NOMO-1 treated with dmso at 0.1 percent for 144 hours (cell line): ENCODE data around the gene ZDHHC11B.
"Not testable (repeated sequence)": the region's sequence is repeated elsewhere in the genome, so short reads cannot be mapped to it uniquely, and the experiment has no call there.

Source experiments
- DNase-seq: peaks from one replicate; lab custom pipeline; 2025; ENCODE audit not compliant: unreplicated experiment; lab: John Stamatoyannopoulos, UW

Gene ZDHHC11B

DNA sequence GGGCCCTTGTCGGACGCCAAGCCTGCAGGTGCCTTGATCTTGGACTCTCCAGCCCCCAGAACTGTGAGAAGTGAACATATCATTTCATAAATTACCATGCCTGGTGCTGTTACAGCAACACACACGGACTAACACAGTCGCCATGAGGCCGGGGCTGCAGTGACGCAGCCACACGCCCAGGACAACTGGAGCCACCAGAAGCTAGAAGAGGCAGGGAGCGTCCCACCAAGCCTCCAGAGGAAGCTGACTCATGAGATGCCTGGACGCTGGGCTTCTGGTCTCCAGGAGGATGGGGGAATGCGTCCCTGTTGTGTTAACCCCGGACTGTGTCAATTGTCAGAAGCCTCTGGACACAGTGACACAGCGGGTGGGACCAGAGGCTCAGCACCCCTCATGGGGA lies 97.6 kb downstream of the ZDHHC11B start:
- DNase-seq: not testable (repeated sequence)

DNA sequence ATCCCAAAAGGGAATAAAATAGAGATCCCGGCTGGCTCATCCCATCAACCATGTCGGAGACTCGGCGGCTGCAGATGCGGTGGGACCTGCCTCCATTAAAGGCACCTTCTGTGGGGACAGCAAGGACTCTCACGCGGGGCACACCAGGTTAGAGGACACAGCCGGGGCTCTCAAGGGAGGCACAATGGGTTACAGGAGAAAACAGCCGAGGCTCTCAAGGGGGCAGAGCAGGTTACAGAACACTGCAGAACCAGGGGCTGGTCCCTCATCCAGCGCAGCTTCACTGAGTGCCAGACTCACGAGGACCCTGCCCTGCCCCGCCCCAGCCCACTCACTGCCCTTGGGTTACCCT lies 98.4 kb downstream of the ZDHHC11B start:
- not testable (repeated sequence) for DNase-seq

DNA sequence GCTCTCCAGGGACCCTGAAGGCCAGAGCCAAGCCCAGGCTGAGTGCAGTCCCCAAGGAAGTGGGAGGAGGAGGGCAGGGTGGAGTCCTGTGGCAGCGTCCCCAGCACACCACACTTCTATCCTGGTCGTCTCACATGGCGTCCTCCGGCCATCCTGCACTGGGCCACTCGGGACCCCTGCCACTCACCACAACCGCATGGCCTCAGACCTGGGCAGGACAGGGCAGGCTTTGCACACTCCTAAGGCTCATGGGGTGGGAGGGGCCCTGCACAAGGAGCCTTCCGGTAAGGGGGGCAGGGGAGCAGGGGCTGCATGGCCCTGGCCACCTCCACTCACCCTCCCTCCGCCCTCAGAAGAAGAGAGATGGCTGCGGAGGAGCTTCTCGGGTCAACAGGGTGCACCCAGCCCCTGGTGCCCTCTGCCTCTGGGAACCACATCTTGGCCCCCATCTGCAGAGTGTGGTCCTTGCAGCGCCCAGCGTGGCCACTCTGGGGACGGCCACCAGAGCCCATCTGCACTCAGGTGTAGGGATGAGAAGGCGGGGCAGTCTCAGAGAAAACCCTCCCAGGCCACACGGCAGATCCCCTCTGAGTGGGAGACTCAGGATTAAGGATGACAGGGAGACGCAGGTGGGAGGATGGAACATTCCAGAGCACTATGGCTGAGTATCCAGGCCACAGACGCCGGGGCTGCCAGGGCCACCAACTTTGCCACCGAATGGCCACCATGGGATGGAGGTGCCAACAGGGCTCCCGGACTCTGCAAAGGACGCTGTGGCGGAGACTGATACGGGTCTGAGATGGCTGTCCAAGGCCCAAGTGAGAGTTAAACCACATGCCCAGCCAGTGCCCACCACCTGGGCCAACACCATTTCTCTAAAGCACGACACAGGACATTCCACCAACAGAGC lies 99.0 kb downstream of the ZDHHC11B start:
- no peak for DNase-seq

DNA sequence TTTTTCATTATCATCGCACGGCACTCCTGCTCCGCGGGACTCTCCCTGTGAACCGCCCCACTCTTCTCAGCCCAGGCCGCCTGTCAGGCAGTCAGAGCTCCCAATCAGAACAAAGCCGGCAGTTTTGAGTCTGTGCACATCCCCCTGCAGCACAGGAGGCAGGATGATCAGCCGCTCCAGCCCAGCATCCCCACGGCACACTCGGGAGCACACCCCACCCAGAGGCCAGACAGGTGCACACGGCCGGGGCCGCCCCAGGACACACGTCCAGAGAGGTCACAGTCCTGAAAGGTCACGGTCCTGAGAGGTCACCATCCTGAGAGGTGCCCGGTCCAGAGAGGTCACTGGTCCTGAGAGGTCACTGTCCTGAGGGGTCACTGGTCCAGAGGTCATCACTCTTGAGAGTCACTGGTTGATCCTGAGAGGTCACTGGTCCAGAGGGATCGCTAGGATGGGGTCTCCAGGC lies 99.7 kb downstream of the ZDHHC11B start:
- no peak for DNase-seq

DNA sequence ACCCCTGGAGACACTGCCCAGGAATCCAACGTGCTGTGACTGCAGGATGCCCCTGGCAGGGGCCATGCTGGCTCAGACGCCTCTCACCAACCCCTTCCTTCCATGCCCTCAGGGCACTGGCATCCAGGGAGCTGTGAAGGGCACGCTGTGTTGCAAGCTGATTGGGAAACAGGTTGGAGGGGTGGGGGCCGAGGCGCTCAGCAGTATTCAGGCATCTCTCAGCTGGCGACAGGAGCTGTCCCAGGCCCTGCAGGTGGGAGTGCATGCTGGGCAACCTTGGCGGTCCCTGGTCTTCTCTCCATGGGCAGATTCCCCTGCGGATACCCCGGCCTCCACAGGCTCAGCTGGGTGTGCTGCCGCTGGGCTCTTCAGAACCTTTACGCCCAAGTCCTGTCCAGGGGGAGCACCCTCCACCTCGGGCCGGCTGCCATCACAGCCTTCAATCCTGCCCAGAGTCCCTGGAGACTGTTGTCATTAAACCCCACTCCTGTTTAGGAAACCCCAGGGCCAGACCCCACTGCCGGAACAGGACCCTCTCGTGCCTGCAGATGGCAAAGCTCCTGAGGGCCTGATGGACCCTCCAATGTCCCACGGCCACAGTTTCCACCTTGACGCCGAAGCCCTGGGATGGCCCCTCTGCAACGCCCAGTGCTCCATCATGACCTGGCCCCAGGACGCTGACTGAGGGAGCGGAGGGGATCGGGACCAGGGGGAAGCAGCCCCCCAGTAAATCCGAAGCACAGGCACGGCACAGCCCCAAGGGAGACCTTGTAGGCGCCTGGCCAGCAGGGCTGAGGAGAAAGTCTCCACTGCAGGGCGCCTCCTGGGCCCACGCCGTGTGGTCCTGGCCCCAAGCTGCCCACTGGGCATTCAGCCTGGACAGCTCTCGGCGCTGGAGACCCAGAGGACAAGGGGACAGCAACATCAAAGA lies 100.7 kb downstream of the ZDHHC11B start:
- no peak for DNase-seq

DNA sequence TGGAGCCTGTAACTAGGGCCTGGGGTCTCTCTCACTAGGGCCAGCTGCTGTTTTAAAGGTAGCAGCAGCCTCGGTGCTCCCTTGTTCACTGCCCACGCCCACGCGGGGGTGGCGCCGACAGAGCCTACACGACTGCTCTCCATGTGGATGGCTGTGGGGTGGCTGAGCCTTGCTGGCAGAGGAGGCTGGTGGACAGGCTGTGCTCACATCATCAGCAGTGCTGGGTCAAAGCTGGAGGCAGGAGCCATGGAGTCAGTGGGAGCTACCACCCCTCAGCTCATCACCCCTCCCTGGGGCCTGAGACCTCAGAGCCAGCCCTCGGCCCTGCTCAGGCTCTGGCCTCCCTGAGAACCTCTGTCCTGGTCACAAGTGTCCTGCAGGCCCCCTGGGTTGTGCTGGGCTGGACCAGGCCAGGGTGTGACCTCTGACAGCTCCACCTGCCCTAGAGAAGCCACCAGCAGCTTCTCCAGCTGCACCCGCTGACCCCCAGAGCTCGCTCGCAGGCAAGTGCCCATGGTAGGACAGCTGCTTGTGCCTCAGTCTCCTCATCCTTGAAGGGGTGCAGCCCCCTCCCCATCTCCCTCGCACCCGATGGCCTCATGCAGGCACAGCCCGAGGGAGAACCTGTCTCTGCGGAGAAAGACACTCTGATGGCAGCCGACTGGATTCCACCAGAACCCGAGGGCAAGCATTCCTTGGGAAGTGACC lies 101.7 kb downstream of the ZDHHC11B start:
- DNase-seq: not testable (repeated sequence)

DNA sequence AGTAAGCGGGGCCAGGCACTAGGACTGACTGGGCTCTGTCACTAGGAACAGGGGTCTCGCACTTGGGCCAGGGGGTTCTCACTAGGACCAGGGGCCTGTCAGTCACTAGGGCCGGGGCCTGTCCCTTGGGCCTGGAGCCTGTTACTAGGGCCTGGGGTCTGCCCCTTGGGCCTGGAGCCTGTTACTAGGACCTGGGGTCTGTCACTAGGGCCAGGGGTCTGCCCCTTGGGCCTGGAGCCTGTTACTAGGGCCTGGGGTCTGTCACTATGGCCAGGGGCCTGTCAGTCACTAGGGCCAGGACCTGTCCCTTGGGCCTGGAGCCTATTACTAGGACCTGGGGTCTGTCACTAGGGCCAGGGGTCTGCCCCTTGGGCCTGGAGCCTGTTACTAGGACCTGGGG lies 102.3 kb downstream of the ZDHHC11B start:
- not testable (repeated sequence) for DNase-seq

DNA sequence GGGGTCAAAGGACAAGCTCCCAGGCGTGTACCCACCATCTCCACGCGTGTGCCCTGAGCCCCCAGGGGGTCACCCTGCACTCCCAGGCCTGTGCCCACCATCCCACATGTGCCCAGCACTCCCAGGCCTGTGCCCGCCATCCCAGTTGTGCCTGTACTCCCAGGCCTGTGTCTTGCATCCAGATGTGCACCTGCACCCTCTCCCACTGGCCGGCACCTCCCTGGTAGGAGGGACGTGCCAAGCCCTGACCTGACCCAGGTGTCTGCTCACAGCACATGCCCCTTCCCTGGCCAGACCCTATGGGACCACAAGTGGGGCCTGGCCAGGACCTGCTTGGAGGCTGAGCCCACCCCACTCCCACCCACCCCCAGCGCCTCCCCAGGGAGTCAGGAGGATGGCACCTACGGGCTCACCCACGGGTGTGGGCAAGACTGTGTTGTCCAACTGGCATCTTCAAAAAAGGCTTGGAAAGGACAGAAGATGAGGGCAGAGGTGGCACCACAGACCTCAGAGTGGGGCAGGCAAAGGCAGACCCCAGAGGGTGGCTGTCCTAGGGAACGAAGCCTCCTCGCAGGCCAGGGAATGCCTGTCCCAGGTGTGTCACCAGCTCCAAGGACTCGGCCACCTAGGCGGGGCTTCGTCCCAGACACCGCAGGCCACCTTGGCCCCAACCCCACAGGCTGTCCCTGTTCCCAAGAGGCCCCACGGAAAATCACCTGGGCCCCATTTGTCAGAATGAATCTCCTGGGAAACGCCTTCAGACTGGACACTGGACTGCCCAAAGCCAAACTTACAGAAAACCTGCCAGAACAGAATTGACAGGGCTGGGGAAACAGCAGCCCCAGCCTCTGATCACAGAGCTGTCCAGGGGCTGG lies 103.0 kb downstream of the ZDHHC11B start:
- DNase-seq: not testable (repeated sequence)

DNA sequence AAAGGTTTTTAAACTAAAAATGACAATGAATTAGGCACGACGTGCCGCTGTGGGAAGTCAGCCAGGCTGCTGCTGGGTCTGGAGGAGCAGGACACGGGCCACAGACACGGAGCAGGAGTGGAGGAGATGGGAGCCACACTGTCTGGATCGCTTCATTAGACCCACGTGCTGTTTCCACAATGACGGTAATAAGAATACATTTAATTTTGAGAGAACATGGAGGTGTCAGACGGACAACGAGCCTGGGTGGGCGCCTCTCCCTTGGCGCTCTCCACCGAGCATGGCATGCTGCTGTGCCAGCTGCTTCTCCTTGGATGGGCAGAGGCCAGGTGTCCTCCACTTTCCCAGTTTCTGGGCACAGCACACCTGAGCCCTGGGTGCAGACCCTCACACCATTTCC lies 103.7 kb downstream of the ZDHHC11B start:
- DNase-seq: not testable (repeated sequence)

DNA sequence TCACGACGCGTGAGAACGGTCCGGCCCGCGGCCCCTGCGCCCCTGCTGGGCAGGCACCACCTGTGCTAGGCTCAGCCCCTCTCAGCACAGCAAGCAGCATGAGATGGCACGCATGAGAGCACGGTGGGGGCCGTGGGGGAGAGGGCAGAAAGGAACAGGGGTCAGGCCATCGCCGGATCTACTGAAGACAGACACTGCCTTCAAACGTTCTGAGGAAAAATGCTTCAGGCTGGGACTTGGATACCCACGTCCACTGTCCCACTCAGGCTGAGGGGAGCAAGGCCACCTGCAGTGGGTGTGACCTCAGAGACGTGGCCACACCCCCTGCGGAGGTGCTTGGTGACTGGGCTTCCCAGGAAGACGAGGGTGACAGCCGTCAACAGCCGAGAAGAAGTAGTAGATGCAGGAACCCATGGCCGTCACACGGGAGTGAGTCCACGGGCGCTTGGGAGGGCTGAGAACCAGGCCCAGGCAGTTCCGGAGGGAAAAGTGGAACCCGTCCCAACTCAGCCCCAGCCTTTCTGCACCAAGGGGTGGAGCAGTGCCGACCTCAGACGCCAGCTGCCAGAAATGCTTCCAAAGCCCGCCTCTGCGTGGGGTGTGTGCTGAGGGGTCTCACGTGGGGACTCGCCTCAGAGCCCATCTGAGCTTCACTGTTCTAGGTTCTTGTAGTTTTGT lies 104.3 kb downstream of the ZDHHC11B start:
- not testable (repeated sequence) for DNase-seq

DNA sequence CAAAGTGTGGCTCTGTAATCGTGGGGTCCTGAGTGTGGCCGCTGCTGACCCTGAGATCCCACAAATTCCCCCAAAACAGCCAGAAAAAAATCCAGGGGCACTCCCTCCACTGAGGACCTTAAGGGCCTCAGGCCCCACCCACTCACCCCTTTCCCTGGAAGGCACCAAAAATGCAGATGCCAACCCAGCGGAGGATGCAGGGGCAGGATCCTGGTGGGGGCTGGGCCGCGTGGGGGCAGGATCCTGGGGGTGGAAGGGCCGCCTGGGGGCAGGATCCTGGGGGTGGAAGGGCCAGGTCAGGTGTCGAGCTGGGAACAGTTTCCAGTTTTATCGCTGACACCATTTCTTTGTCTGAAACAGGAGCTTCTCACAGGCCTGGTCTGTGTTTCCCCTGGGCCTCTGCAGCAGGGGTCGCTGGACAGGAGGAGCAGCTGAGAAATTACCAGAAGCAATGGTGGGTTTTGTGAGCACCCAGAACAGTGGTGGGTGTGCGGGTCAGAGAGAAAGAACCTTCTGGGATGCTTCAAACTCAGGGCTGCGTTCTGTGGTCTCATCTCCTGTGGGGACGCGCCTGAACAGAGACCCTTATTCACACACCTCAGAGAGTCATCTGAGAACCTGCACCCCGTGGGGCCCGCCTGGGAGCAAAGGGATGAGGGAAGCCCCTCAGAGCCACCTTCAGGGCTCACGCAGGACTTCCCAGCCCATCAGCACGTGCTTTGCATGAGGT lies 105.2 kb downstream of the ZDHHC11B start:
- not testable (repeated sequence) for DNase-seq

DNA sequence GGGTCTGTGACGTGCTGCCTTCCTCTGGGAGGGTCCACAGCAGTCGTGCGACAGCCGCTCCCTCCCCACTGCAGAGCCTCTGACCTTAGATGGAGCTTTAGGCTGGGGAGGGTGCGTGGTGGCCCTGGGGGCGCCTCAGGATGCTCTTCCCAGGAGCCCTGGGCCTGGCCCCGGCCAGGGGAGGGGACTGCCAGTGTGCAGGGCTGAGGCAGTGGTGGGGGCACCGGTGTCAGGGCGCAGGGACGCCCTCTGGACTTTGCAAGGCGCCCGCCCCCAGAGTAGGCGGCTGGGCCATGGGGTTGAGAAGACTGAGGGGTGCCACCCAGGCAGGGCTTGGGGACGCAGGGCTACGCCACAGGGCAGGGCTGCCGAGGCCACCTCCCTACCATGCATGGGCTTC lies 106.0 kb downstream of the ZDHHC11B start:
- DNase-seq: not testable (repeated sequence)

DNA sequence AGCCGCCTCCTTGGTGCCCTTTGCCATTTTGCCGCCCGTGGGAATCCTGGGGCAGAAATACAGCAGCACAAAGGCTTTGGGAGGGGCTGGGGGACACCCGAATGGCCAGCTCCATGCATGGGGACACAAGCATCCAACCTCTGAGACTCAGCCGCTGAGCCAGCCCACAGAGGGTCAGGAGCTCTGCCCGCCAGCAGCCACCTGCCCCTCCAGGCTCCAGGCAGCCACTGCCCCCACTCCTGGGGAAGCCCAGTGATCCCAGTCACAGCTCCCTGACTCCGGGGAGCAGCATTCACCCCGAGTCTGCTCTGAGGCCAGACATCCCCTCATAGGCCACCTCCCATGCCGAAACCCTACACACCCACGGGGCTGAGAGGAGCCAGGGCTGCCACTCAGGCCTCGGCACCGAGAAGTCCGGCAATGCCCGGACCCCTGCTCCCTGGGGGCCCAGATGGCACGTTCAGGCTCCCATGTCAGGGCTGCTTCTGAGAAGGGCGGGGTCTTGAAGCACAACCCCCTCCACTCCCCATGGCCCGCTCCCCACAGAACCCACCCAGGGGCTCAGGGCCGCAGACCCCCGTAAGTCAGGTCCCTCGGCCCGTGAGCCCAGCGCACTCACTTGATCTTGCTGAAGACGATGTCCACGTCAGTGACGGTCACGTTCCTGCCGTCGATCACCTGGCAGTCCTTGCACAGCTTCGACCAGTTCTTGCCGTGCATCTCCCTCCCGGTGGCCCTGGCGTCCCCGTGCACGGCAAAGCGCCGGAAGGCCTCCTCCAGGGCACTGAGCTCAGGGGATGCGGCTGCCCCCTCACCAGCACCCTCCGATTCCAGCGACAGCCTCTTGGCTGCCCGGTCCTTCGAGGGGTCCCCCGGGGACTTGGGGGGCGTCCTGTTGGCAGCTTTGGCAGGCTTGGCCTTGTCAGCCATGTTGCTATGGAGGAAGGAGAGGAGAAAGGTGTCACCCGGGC lies 107.1 kb downstream of the ZDHHC11B start:
- no peak for DNase-seq

DNA sequence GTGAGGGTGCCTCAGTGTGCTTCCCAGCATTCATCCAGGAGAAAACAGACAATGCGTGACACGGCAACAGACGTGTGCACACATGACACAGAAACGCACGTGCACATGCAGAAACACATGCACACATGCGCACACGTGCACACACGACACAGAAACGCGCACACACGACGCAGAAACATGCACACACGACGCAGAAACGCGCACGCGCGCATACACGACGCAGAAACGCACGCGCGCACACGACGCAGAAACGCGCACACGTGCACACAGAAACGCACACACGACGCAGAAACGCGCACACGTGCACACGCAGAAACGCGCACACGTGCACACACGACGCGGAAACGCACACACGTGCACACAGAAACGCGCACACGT lies 107.8 kb downstream of the ZDHHC11B start:
- DNase-seq: no peak

DNA sequence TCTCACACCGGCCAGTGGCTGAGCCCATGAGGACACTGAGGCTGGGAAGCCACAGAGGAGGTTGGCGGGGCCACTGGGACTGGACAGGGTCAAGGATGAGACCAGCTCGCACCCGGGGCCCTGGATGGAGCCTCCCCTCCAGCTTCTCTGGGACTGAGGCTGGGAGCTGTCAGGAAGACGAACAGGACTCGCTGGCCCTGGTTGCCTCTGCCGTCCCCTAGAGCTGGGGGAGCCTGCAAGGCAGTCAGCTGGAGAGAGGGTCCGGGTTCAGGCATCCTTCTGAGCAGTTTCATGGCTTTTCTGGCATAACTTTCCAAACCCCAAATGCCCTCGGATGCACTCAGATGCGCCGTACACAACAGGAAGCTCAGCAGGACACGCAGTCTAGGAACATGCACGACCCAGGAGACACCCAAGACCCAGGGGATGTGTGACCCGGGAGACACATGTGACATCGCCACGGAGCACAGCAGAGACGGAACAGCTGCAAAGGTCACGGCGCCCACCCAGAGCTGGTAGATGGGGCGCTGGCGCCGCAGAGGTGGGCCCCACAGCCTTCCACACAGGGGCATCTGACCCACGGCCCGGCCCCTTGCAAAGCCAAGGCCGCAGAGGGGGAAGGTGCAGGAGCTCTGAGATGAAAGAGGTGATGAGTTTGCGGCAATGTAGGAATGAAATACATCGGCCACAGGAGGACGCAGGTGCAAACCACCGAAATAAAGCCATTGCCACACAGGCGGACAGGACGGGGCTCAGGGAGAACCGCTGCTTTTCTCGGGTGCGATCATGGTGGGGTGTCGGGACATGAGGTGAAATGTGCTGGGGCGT lies 108.4 kb downstream of the ZDHHC11B start:
- DNase-seq: no peak

DNA sequence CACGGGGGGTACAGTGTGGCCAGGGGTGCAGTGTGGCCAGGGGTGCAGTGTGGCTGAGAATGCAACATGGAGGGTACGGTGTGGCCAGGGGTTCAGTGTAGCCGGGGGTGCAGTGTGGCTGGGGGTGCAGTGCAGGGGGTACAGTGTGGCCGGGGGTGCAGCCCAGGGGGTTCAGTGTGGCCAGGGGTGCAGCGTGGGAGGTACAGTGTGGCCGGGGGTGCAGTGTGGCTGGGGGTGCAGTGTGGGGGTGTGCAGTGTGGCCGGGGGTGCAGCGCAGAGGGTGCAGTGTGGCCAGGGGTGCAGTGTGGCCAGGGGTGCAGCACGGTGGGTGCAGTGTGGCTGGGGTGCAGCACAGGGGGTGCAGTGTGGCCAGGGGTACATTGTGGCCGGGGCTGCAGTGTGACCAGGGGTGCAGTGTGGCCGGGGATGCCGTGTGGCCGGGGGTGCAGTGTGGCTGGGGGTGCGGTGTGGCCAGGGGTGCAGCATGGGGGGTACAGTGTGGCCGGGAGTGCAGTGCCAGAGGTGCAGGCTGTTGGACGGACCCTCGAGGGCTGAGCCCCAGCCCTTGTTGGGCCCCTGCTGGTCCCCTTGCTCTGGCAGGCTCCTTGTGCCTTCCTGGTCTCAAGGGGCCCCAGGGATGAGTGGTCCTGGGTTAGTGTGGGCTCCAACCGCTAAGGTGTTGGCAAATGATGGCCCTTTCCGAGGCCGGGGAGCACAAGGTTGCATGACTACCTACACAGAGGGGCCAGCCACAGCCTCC lies 109.2 kb downstream of the ZDHHC11B start:
- no peak for DNase-seq
